ENCODE results near the gene ERP44. TPM values are rescaled to one million over a fixed set of nuclear protein-coding genes. Genes with fewer than 3 reads are reported as not detected.

Gene ERP44
- total RNA-seq, 1 experiment from 2014 or later, result 19.5 TPM

GRCh38 chr9:100020121-100020795 is 78.5 kb downstream of the ERP44 start:
- Histone ChIP-seq H3K9me2 (ENCODE audit: insufficient read depth) (no peaks in the 10 kb centered on the region), H2AFZ (no peak overlapping the region), H3K27ac (no peak overlapping the region), H3K27me3 (ENCODE audit: insufficient read depth, low read depth) (no peaks in the 10 kb centered on the region), H3K4me1 (replicated peaks; ENCODE audit: insufficient read depth) (no peaks in the 10 kb centered on the region), H3K9me3 (ENCODE audit: insufficient read depth, low read depth) (peaks cover 3% of the 10 kb centered on the region; the same call in 1 of the 2 replicates), H3K36me3 (ENCODE audit: low read depth) (peaks cover 17% of the 10 kb centered on the region), H3K4me3 (no peak overlapping the region), H3F3A (ENCODE audit: insufficient read depth, low read depth) (no peaks in the 10 kb centered on the region; the same call in 1 of the 2 replicates), H3K4me2 (no peak overlapping the region), H3K79me2 (ENCODE audit: low read depth) (no peaks in the 10 kb centered on the region; the same call in 1 of the 2 replicates), H4K20me1 (ENCODE audit: insufficient read depth) (peaks cover 2% of the 10 kb centered on the region; the same call in 1 of the 2 replicates)
- TF ChIP-seq CTCF (conservative IDR thresholded peaks at IDR 0.05) (no peak), EZH2 (IDR thresholded peaks at IDR 0.05; ENCODE audit: low read depth) (no peak)
- no peak for DNase-seq
- POLR2A ChIA-PET (ENCODE audit: unreplicated experiment), result no interaction called here
- no TSS peak for BruUV-seq (replicated peaks)
- intact Hi-C loops (cut with micrococcal nuclease; ENCODE audit: unreplicated experiment), result no loop called here
- CTCF ChIA-PET, result no interaction called here

- Histone ChIP-seq H3F3A (ENCODE audit: insufficient read depth, low read depth) (no peaks in the 10 kb centered on the region; the same call in 1 of the 2 replicates), H3K4me1 (replicated peaks; ENCODE audit: insufficient read depth) (no peaks in the 10 kb centered on the region), H3K9me2 (ENCODE audit: insufficient read depth) (no peaks in the 10 kb centered on the region), H4K20me1 (ENCODE audit: insufficient read depth) (no peaks in the 10 kb centered on the region; the same call in 1 of the 2 replicates), H3K9me3 (ENCODE audit: insufficient read depth, low read depth) (no peaks in the 10 kb centered on the region), H3K4me3 (no peak overlapping the region), H3K36me3 (ENCODE audit: low read depth) (peaks cover 20% of the 10 kb centered on the region), H3K4me2 (no peak overlapping the region), H3K27ac (no peak overlapping the region), H2AFZ (no peak overlapping the region), H3K79me2 (ENCODE audit: low read depth) (no peaks in the 10 kb centered on the region; the same call in 1 of the 2 replicates), H3K27me3 (ENCODE audit: insufficient read depth, low read depth) (no peaks in the 10 kb centered on the region)
- DNase-seq, result no peak
- intact Hi-C loops (cut with micrococcal nuclease; ENCODE audit: unreplicated experiment), result no loop called here
- TF ChIP-seq EZH2 (IDR thresholded peaks at IDR 0.05; ENCODE audit: low read depth) (no peak), CTCF (conservative IDR thresholded peaks at IDR 0.05) (no peak)
- BruUV-seq (replicated peaks), result no TSS peak
- ChIA-PET POLR2A (ENCODE audit: unreplicated experiment) (no interaction called here), CTCF (no interaction called here)
These were observed 79.3 kb downstream of the ERP44 start for GRCh38 chr9:100019541-100019940.

DNA sequence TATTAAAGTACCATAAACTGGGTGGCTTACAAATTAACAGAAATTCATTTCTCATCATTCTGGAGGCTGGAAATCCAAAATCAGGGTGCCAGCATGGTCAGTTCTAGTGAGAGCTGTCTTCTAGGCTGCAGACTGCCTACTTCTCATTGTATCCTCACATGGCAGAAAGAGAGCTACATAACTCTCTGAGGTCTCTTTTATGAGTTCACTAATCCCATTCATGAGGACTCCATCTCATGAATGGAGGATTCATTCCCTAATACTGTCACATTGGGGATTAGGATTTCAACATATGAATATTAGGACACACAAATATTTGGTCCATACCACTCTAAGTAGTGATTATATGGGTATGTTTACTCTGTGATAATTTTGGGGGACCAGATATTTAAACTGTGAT is 84.0 kb downstream of the ERP44 start:
- POLR2A ChIA-PET (ENCODE audit: unreplicated experiment), result no interaction called here
- no peak for DNase-seq

More for the DNA sequence above, 84.0 kb downstream of the ERP44 start:
- H3K79me2 ChIP-seq (ENCODE audit: low read depth), result no peaks in the 10 kb centered on the region
- H2AFZ ChIP-seq, result no peak overlapping the region
- H3K4me2 ChIP-seq, result no peak overlapping the region
- TF ChIP-seq CTCF (conservative IDR thresholded peaks at IDR 0.05) (no peak), EZH2 (IDR thresholded peaks at IDR 0.05; ENCODE audit: low read depth) (no peak)
- H4K20me1 ChIP-seq (ENCODE audit: insufficient read depth), result no peaks in the 10 kb centered on the region
- H3K9me3 ChIP-seq (ENCODE audit: insufficient read depth, low read depth), result peaks cover 10% of the 10 kb centered on the region
- peaks cover 32% of the 10 kb centered on the region for H3K36me3 ChIP-seq (ENCODE audit: low read depth)
- H3K4me3 ChIP-seq, result no peak overlapping the region
- no TSS peak for BruUV-seq (replicated peaks)
- no peaks in the 10 kb centered on the region for H3K4me1 ChIP-seq (replicated peaks; ENCODE audit: insufficient read depth)
- H3K27ac ChIP-seq, result no peak overlapping the region
- no peaks in the 10 kb centered on the region for H3F3A ChIP-seq (ENCODE audit: insufficient read depth, low read depth)
- intact Hi-C loops (cut with micrococcal nuclease; ENCODE audit: unreplicated experiment), result loop anchor here (5.0 kb wide), 1 partner anchor 208 kb away; no protein-coding TSS in a partner anchor
- CTCF ChIA-PET, result interaction anchor here (0.6 kb wide), 2 partner anchors 190 to 319 kb away, joined by 3 to 5 read pairs; no protein-coding TSS in a partner anchor
- H3K27me3 ChIP-seq (ENCODE audit: insufficient read depth, low read depth), result no peaks in the 10 kb centered on the region
- H3K9me2 ChIP-seq (ENCODE audit: insufficient read depth), result no peaks in the 10 kb centered on the region

Data from PC-9 (cell line).